Right lobe of liver (tissue), 4 donors: ENCODE results near the gene PTGER1.

Experiments
- CTCF ChIP-seq, 4 donors: fragments of 200-600 bp in 3 of 4; fragments of 450-650 bp in 1 of 4; IDR thresholded peaks; one replicate each; pipeline versions ENCODE4 v1.5.1 to v1.8.0; 2016 to 2022; ENCODE audit warnings: antibody characterized with exemption in 4 of 4, mild to moderate bottlenecking in 2 of 4
- POLR2A ChIP-seq: fragments of 450-650 bp; IDR thresholded peaks from one replicate; pipeline ENCODE4 v1.6.1; 2017; ENCODE audit warnings: antibody characterized with exemption, mild to moderate bottlenecking
- donor health status: DM: no; HTN: no; CAD: no.
- donor health status: DM: no; HTN: no; CAD: no.
- donor health status: DM: no; HTN: yes; CAD: no.

- TF ChIP-seq CTCF (IDR thresholded peaks at IDR 0.05) (no peak), POLR2A (no peak)
Measured at GRCh38 chr19:14467391-14467790, 7.8 kb downstream of the PTGER1 start.
